SKM-1 treated with dmso at 0.1 percent for 144 hours (cell line): ENCODE results near the gene CACNA1C.

ENCODE experiments used
- DNase-seq: peaks from one replicate; lab custom pipeline; 2025; ENCODE audit not compliant: unreplicated experiment; lab: John Stamatoyannopoulos, UW

The CACNA1C gene

DNA sequence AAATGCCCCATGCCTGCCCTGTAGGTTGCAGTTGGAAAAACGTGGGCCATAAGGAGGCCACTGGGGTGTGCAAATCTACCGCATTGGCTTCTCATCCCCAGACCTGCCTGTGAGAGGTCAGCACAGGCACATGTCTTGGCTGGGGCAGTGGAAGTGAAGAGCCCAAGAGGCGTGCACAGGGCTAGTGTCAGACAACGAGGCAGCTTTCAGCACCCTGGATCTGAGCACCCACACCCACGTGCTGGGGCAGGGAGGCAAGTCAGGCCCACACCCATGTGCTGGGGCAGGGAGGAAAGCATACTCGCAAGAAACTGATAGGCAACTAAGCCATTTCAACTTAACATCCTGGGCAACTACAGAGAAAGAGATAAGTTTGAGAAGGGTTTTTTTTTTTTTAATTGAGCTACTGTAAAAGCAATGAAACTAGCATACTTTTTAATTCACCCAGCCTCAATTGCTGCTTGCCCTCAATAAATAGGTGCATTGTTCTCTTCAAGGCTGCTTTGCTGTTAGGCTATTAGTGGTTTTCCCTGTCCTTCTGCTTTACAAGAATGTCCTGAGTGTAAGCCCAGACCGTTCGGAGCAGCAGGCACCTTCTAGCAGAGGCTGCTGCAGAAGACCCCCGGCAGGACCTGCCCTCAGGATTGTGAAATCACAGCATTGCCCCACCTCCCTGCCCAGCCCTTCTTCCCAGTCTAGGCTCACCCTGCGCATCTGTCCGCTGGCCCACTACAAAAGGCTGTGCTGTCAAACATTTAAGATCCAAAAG lies 386.7 kb downstream of the CACNA1C start:
- DNase-seq: no peak

DNA sequence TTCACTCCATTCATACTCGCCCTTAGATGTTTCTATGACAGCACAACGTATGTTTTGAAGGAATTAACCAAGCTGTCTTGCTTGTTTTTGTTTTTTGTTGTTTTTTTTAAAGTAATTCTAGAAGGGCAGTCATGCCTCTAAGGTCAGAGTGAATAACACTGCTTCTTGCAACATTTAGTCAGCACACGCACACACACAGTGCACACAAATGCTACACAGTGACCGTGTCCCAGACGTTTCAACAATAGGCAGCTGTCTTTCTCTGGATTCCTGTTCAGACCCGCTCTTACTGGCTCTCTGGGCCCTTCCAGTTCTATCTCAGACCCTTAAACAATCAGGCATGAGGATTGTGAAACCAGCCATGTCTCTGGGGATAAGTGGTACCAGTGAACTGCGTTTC lies 391.0 kb downstream of the CACNA1C start:
- no peak for DNase-seq

DNA sequence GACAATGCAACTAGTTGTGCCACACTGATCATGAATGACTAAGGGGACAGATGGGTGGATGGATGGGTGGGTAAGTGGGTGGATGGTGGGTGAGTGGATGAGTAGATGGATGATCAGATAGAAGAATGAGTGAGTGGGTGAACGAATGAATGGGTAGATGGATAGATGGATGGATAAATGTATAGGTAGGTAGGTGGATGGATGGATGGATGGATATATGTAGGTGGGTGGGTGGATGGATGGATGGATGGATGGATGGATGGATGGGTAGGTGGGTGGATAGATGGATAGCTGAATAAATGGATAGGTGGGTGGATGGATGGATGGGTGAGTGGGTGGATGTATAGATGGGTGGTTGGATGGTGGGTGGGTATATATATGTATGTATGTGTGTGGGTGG lies 393.2 kb downstream of the CACNA1C start:
- DNase-seq: no peak

DNA sequence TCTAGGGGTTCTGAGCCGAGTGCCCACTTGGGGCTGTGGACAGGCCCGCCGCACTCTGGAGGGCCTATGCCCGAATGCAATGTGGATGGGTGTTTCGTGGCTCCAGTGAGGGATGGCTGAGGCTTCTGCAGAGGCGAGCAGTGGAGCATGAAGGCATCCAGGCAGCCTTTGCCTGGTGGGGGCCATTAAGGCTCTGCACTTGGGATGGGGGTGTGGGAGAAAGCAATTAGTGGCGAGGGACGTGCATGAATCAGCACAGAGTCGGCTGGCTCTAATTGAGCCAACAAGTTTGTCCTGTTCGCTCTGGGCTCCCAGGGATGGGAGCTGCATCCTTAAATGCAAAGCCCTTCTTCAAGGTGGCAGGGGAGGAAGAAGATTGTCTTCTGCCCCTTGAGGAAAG lies 395.1 kb downstream of the CACNA1C start:
- DNase-seq: no peak

DNA sequence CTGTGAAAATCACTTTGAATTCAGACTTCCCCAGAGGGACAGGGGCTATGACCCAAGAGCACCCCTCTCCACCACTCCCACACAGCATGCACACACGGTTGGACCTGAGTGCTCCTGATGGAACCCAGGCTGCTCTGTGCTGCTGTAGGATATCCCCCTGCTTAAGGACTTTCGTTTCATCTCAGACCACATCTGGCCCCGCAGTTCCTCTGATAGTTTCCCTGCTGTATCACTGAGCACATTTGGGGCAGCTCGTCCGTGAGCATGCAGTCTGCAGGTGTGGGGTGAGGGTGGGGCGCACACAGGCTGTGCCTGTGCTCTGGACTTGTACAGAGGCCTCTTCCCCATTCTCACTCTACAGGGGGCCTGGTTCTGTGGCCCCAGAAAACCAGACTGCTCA lies 396.8 kb downstream of the CACNA1C start:
- DNase-seq: no peak

DNA sequence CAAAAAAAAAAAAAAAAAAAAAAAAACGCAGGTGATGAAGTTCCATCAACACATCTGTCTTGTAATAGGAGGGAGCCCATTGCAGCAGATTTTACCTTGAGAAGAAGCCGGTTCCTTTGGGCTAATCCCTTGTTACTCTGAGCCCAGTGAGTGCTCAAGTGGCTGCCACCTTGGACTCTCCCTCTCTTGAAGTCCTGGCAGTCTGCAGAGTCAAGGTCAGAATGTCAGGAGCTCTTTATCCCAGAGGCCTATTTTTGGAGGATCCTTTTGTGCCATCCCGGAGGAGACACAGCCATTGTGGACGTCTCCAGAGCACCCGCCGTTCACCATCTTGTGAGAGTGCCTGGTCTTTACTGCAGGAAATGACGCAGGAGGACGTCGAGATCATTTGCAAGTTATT lies 397.8 kb downstream of the CACNA1C start:
- DNase-seq: no peak

DNA sequence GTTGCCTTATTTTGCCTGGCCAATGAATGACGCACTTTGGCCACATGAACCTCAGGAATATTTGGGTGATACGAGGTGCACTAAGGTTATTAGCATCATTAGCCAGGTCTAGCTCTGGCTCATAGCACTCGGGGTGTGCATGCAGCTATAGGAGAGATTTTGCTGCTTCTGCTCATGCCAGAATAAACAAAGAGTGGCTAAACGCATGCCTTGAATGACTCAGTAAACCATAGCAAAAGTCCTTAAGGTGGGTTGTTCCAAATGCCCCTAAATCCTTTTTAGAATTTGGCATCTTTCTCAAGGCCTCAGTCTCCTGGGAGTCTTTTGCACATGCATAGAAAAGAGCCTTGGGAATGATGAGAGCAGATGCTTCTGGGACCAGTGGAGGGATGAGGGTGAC lies 398.2 kb downstream of the CACNA1C start:
- no peak for DNase-seq

DNA sequence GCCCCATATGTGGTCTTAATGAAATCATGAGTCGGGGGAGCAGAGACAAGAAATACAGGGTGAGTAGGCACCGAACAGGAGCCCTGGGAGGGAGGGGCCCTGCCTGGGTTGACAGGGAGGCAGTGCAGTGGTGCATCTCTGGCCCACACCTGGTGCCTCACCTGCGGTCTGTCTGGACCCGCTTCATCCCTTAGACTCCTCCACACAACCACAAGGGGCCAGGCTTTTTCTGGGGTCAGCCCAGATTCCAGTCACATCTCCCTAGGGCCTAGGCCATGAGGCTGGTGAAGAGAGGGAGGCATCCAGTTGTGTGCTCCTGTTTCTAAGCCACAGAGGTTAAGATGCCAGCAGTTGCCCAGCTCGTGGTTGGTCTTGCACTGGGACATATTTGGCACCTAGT lies 398.7 kb downstream of the CACNA1C start:
- DNase-seq: no peak

DNA sequence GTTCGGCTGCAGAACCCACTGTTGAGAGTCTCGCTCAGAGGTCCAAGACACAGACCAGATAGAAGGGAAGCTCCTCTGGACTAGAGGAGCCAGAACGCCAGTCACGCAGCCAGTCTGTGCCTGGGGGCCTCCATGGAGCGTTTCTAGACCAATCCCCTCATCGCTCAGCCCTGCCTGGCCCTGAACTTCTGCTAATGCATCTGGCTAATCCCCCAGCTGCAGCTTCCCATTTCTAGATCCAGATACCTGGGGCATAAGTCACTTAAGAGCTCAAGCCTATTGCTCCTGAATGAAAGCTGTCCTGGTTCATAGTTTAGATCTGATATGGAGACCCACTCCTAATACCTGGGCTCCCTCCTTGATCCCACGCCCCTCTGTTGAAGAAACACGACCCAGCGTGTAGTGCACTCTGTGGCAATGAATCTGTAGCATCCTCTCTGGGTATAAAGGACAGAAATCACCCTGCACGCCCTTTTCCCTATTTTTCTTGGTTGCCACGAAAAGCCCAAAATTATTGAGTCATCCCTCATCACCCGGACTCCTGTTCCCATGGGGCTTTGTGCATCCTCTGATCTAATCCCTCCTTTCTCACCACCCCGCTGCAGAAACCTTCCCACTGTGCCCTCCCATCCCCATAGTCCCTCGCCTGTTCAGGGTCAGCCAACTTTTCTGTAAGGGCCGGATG lies 400.4 kb downstream of the CACNA1C start:
- DNase-seq: no peak

DNA sequence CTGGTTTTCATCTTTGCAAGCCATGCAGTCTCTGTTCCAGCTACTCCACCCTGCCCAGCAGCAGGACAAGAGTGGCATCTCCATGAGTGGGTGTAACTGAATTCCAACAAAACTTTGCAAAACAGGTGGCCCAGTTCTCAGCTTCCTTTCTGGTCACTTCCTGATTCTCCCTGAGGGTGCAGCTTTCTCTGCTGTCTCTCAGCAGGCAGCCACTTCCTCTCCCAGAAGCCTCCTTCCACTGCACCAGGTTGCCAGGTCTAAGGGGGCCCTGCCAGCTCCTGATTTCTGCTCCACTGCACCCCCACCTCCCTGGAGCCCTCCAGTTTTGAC lies 400.9 kb downstream of the CACNA1C start:
- peak; percentile 32 for DNase-seq

DNA sequence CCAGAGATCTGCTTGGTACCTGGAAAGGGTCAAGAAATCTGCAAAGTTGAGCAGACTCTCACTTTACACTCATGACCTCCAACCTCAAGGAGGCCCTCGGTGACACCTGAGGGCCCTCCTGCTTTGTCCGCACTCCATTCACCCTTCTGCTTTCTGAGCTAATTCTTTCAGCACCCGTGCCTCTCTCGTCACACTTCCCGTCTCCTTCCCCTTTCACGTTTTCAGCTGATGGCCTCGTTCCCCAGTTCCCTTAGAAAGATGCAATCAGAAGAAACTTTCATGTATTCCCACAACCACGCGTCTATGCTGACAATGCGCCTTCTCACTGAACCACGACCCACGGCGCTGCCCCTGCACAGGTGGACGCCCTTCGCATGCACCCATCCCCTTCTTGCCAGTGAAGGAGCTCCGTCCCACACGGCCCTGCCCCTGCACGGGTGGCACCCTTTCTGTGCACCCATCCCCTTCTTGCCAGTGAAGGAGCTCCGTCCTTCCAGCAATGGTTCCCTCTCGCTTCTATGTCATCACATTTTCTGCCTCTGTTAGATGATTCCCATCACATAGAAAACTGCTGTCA lies 401.9 kb downstream of the CACNA1C start:
- DNase-seq: no peak

DNA sequence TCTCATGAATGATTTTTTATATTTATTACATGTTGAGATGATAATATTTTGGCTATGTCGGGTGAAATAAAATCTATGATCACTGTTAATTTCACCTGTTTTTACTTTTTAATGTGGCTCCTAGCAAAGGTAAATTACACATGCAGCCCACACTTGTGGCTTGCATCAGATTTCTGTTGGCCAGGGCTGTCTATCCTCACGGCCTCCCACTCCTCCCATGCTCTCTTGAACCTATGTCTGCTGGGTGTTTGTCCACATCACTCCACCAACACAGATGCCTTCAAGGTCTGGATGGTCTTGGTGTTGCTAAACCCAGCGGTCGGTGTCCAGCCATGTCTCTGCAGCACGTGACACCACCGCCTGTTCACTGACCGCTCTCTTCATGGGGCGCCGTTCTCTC lies 402.6 kb downstream of the CACNA1C start:
- DNase-seq: no peak

DNA sequence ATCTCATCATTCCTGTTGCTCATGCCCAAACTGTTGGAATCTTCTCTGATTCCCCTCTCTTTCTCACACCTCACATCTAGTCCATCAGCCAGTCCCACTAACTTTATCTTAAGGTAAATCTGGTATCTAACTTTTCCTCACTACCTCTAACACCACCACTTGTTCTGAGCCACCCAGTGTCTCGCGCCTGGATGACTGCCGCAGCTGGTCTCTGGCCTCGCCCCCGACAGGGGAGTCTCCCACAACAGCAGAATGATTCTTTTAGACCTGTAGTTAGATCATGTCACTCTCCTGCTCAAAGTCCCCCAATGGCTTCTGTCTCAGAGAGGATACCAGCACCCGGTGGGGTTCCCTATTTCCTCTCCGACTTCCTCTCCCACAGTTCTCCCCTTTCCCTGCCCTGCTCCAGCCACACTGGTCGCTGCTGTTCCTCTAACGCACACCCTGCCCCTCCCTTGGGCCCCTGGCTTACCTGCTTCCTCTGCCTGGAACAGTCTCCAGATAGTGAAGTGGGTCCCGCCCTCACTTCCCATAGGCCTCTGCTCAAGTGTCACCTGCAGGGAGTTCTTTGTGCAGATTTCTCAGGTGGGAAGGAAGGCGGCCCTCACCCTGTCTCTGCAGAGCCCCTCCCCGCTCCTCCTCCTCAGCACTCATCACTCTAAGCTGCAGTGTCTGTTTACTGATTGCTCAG lies 403.5 kb downstream of the CACNA1C start:
- no peak for DNase-seq

DNA sequence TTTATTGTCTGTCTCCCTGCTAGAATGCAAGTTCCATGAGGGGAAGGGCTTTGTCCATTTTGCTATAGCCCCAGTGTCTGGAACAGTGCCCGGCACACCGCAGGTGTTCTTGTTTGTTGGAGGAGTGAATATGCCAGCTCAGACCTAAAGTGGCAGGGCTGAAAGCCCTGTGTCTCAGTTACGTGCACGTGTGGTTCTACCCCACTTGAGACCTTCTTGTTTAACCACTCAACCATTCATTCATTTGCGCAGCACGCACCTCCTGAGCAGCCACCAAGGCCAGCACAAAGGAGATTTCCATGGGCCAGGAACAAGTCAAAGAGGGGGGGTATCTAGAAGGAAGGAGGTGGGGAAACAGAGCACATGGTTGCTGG lies 404.0 kb downstream of the CACNA1C start:
- no peak for DNase-seq

DNA sequence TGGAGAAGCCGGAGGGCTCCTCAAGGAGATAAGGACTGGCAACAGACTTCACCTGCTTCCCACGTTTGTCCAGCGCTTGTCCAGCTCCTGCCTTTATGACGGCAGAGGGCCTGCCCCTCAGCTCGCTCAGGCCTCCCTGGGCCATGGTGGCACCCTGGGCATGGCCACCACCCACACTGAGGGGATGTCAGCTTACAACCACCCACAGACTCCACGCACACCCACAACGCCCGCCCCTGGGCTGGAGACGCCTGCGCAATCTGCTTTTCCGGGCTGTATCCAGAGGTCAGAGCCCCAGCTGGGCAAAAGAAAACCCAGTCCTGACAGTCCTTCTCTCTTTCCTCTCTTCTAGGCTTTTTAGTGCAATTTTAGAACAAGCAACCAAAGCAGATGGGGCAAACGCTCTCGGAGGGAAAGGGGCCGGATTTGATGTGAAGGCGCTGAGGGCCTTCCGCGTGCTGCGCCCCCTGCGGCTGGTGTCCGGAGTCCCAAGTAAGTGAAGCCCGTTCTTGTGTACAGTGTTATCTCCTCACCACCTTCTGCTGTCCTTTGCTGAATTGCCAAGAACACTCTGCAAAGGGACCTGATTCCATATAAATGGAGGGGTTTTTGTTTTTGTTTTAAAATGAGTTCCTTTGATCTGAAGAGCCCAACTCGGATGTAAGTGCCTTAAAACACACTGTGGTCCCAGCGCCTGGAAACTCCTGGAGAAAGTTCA lies 404.6 kb downstream of the CACNA1C start:
- DNase-seq: no peak

DNA sequence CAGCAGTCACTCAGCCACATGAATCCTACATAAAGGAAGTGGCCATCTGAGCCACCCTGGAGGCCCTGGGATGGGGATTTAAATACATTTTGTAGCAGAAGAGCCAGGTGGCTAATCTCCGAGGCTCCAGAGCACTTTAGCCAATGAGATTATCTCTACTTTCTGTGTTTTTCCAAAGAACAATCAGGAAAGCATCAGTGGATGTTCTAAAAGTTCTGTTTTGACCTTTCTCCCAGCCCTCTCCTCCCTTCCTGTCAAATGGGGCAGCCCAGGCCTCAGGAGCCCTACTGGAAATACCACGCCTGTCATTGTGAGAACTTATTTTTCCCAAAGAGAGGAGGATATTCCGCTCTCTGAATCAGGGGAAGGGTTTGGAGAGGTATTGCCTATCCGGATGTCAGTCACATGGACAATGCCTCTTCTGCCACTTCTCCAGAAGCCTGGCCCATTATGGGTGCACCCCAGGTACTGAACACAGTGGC lies 405.2 kb downstream of the CACNA1C start:
- DNase-seq: no peak

DNA sequence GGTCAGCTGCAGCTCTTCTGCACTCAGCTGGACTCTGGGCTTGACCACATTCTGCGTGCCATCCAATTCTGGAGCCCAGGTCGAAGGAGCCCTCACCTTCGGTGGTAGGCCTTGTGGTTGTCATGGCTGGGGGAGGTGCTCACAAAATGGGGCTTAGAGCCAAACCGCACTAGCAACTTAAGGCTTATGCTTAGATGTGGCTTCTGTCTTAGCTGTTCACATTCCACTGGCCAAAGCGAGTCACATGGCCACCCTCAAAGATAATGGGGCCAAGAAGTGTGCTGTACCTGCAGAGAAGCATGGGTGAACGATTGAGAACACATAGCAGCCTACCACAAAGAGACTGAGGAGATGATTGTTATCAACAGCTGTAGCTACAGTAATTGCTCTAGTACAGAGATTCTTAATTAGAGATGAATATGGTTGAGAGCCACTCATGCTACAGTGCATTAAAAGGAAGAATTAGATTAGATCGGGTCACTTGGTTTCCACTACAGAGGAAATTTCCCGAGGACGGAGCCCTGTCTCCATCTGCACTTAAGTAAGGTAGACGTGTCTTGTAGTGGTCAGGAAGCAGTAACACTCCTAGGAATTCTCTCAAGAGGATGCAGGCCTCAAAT lies 407.4 kb downstream of the CACNA1C start:
- DNase-seq: no peak

DNA sequence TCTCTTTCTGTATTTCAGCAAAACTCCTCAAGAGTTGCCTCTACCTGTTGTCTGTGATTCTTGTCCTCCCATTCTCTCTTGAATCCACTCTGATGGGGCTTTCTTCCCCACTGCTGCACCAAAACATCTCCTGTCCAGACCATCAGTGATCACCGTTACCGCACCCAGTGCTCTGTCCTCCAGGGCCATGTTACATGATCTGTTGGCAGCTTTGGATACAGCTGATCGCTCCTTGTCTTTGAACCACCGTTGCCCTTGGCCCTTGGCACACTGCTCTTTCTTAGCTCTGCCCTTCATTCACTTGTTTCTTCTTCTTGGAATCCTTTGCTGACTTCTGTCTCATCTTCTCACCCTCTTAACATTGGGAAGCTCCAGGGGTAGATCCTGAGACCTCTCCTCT lies 408.3 kb downstream of the CACNA1C start:
- DNase-seq: no peak

DNA sequence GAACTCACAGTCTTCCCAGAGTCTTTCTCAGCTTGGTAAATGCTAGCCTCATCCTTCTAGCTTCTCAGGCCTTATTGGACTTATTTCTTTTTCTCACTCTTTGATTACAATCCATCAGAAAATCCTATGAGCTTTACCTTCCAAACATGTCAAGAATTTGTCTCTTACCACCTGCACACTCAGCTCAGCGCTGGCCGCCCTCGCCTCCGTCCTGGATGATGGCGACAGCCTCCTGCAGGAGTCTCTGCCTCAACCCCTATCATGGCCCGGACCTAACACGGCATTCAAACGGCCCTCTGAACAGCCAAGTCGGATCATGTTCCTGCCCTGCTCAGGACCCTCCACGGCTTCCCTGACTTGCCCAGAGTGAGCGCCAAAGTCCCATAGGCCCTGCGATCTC lies 408.9 kb downstream of the CACNA1C start:
- DNase-seq: no peak

DNA sequence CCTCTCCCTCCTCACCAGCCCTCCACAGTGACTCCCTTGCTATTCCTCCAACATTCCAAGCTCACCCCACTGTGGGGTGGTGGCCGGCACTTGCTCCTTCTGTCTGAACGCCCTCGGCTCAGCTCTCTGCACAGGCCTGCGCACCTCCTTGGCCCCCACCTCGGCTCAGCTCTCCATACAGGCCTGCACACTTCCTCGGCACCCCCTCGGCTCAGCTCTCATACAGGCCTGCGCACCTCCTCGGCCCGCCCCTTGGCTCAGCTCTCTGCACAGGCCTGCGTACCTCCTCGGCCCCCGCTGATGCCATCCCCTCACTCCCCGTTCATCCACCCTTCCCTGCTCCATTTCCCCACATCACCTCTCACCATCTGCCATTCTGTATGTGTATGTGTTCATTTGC lies 409.3 kb downstream of the CACNA1C start:
- DNase-seq: no peak

DNA sequence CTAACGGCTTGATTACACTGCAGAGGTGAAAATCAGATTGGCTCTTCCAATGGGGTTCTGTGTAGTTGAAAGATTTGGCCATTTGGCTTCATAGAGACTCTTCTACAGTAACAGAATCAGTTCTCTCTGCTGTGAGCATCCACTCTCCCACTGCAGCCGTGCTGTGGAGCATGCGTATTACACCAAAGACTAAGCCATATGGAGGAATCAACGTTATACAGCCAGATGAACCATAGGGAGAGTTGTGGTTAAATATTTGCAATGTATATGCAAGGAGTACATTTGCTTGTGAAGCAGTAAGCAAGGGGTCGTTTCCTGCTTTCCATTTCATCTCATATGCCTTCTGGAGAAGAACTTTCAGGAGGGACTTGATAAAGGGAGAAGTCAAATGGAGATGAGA lies 410.9 kb downstream of the CACNA1C start:
- DNase-seq: no peak
